DND-41 (cell line): ENCODE results near the gene PRICKLE3.

ENCODE experiments used
- EZH2 ChIP-seq: IDR thresholded peaks from 3 replicates; pipeline ENCODE4 v1.6.1; 2012; ENCODE audit warnings: borderline replicate concordance, low read depth, mild to moderate bottlenecking, moderate library complexity, low read length, inconsistent platforms; ENCODE audit not compliant: severe bottlenecking
- TF ChIP-seq, protein P1 (sequence below): IDR thresholded peaks from 2 replicates; pipeline ENCODE4 v1.5.1; 2012; ENCODE audit warnings: borderline replicate concordance, low read length, moderate library complexity, mild to moderate bottlenecking; ENCODE audit not compliant: poor library complexity, severe bottlenecking; ENCODE audit errors: extremely low read depth

- TF ChIP-seq, protein P1, sequence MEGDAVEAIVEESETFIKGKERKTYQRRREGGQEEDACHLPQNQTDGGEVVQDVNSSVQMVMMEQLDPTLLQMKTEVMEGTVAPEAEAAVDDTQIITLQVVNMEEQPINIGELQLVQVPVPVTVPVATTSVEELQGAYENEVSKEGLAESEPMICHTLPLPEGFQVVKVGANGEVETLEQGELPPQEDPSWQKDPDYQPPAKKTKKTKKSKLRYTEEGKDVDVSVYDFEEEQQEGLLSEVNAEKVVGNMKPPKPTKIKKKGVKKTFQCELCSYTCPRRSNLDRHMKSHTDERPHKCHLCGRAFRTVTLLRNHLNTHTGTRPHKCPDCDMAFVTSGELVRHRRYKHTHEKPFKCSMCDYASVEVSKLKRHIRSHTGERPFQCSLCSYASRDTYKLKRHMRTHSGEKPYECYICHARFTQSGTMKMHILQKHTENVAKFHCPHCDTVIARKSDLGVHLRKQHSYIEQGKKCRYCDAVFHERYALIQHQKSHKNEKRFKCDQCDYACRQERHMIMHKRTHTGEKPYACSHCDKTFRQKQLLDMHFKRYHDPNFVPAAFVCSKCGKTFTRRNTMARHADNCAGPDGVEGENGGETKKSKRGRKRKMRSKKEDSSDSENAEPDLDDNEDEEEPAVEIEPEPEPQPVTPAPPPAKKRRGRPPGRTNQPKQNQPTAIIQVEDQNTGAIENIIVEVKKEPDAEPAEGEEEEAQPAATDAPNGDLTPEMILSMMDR: no peak
- no peak for TF ChIP-seq EZH2
These were observed 25.3 kb downstream of the PRICKLE3 start for GRCh38 chrX:49160908-49161307.
